T-cell (primary cell): ENCODE results near the gene TUT1. TPM values are rescaled to one million over a fixed set of nuclear protein-coding genes. Genes with fewer than 3 reads are reported as not detected.
"Not testable (repeated sequence)": the region's sequence is repeated elsewhere in the genome, so short reads cannot be mapped to it uniquely, and the experiment has no call there.

Experiments used
- ATAC-seq, 4 experiments: fragments of 200-7000 bp in 3 of 4; fragments of 150-1000 bp in 1 of 4; cut with Tn5 transposase; replicated peaks in 1 of 4; 1 replicate in 3 of 4; 2 replicates in 1 of 4; pipeline ENCODE4 v1.10.0; 2021; ENCODE audit warnings: moderate library complexity in 3 of 4, mild to moderate bottlenecking in 2 of 4, moderate number of reproducible peaks in 1 of 4
- CTCF ChIA-PET, 2 donors: fragments of 300-600 bp; sonication (Branson Sonifier 250); formaldehyde crosslinking; loops; one replicate each; lab custom pipeline; 2022; ENCODE audit warnings: antibody characterized with exemption in 2 of 2; lab: Charles Lee
- POLR2A ChIA-PET, 2 donors: fragments of 300-600 bp; sonication (Branson Sonifier 250); formaldehyde crosslinking; loops; one replicate each; lab custom pipeline; 2022; ENCODE audit warnings: antibody characterized with exemption in 2 of 2; lab: Charles Lee
- DNase-seq, 35 experiments: peaks; one replicate each; pipeline versions ENCODE4 v3.0.0 to v3.0.0-alpha.2; 2013 to 2023
- H3K27ac ChIP-seq: one replicate; pipeline ENCODE4 v1.5.1; 2013; ENCODE audit warnings: low read length
- H3K27me3 ChIP-seq, 2 experiments: replicated peaks in 1 of 2; 1 replicate in 1 of 2; 2 replicates in 1 of 2; pipeline versions ENCODE4 v1.6.1 to v1.7.0; 2013; ENCODE audit warnings: low read length in 1 of 2, mixed read lengths in 1 of 2; ENCODE audit not compliant: control insufficient read depth in 2 of 2, insufficient read depth in 2 of 2; ENCODE audit errors: extremely low read depth in 1 of 2
- H3K36me3 ChIP-seq, 2 donors: 1 replicate in 1 of 2; 2 replicates in 1 of 2; pipeline versions ENCODE4 v1.6.1 to v1.7.0; 2013; ENCODE audit warnings: low read length in 1 of 2; ENCODE audit not compliant: control insufficient read depth in 2 of 2, insufficient read depth in 1 of 2; ENCODE audit errors: extremely low read depth in 1 of 2
- H3K4me1 ChIP-seq, 2 experiments: 1 replicate in 1 of 2; 2 replicates in 1 of 2; pipeline versions ENCODE4 v1.6.1 to v1.7.0; 2013; ENCODE audit warnings: low read length in 2 of 2, mixed read lengths in 1 of 2; ENCODE audit not compliant: insufficient read depth in 2 of 2, control insufficient read depth in 1 of 2; ENCODE audit errors: extremely low read depth in 1 of 2
- H3K4me3 ChIP-seq, 2 donors: 1 replicate in 1 of 2; 2 replicates in 1 of 2; pipeline versions ENCODE4 v1.5.1 to v1.7.0; 2013; ENCODE audit warnings: mild to moderate bottlenecking in 2 of 2, low read length in 1 of 2, moderate library complexity in 1 of 2; ENCODE audit not compliant: control insufficient read depth in 1 of 2; ENCODE audit errors: extremely low read depth in 1 of 2
- H3K9me3 ChIP-seq: 2 replicates; pipeline ENCODE4 v1.7.0; 2013
- H3K27ac Mint-ChIP-seq, 2 donors: one replicate each; pipeline ENCODE4 v1.8.0; 2020 to 2021; ENCODE audit warnings: mild to moderate bottlenecking in 2 of 2, mixed read lengths in 2 of 2
- H3K27me3 Mint-ChIP-seq, 2 donors: one replicate each; pipeline ENCODE4 v1.8.0; 2021 to 2022; ENCODE audit warnings: mixed read lengths in 2 of 2
- H3K36me3 Mint-ChIP-seq: one replicate; pipeline ENCODE4 v1.8.0; 2021; ENCODE audit warnings: mixed read lengths
- H3K4me1 Mint-ChIP-seq, 3 donors: one replicate each; pipeline ENCODE4 v1.8.0; 2020 to 2022; ENCODE audit warnings: mixed read lengths in 3 of 3, mild to moderate bottlenecking in 1 of 3
- H3K4me3 Mint-ChIP-seq, 3 donors: one replicate each; pipeline ENCODE4 v1.8.0; 2020 to 2022; ENCODE audit warnings: mild to moderate bottlenecking in 3 of 3, mixed read lengths in 3 of 3, moderate library complexity in 3 of 3
- H3K9me3 Mint-ChIP-seq, 3 donors: one replicate each; pipeline ENCODE4 v1.8.0; 2020 to 2022; ENCODE audit warnings: mixed read lengths in 3 of 3
- WGBS: methylation state at CpG from one replicate; pipeline ENCODE4 v1.1.5; 2013; ENCODE audit warnings: missing lambda C conversion rate; ENCODE audit not compliant: insufficient coverage; 5-methylcytosine and 5-hydroxymethylcytosine counted together
- total RNA-seq, 35 experiments: library from RNA in 6 of 35; stranded (reverse) in 6 of 35; fragments of 120-200 nt in 1 of 35; gene quantifications; one replicate each; pipeline versions ENCODE4 v1.2.1 to v1.2.4 and lab custom pipeline; 2013 to 2026

Gene TUT1
- total RNA-seq, 5 donors from 2014 or later (not counting 1 experiment from before 2014, with no cell fraction given): 35.2 to 56.0 (median 42.9) TPM

- 17% methylated on average over 5 of the region's 8 CpGs for WGBS
- POLR2A ChIA-PET: interaction anchor here (0.7 to 1.5 kb wide), 4 partner anchors 29 to 233 kb away, joined by 6 to 9 read pairs (median 8); partner anchors contain the start of genes C11orf98 (in 1 of the 2), CSKMT (in 1 of the 2) and TUT1 (in 1 of the 2)
Measured at GRCh38 chr11:62621027-62621566, 29.8 kb upstream of the TUT1 start.

GRCh38 chr11:62616957-62617356 lies 25.6 kb upstream of the TUT1 start:
- H3K27ac Mint-ChIP-seq, H3K9me3 ChIP-seq, DNase-seq, ATAC-seq, POLR2A ChIA-PET, H3K9me3 Mint-ChIP-seq, H3K27me3 Mint-ChIP-seq, H3K27me3 ChIP-seq, H3K4me3 Mint-ChIP-seq, H3K4me3 ChIP-seq, H3K27ac ChIP-seq: not testable (repeated sequence)
- CTCF ChIA-PET: interaction anchor here in 1 of 2 donors (0.6 kb wide), 1 partner anchor 23 kb away, joined by 8 read pairs; no protein-coding TSS in a partner anchor
- Mint-ChIP-seq H3K4me1 (peaks cover 25 to 43% (median 35%) of the 10 kb centered on the region in 3 donors), H3K36me3 (peaks cover 11% of the 10 kb centered on the region)
- 95% methylated on average over 2 of the region's 14 CpGs for WGBS
- peaks cover 15 to 35% of the 10 kb centered on the region in 2 experiments for H3K4me1 ChIP-seq
- peaks cover 9 to 22% of the 10 kb centered on the region in 2 donors for H3K36me3 ChIP-seq

More at GRCh38 chr11:62621027-62621566, 29.8 kb upstream of the TUT1 start:
- Histone ChIP-seq H3K4me1 (peaks cover 15 to 27% of the 10 kb centered on the region in 2 experiments), H3K36me3 (peaks cover 6 to 25% of the 10 kb centered on the region in 2 donors), H3K27ac (peak overlapping the region; percentile 85), H3K27me3 (no peaks in the 10 kb centered on the region), H3K4me3 (peak overlapping the region; percentile 83 to 95), H3K9me3 (no peaks in the 10 kb centered on the region)
- Mint-ChIP-seq H3K27ac (peak overlapping the region; percentile 95 to 97), H3K9me3 (no peaks in the 10 kb centered on the region), H3K4me3 (peak overlapping the region; percentile 90 to 99 (median 94)), H3K36me3 (peaks cover 9% of the 10 kb centered on the region), H3K27me3 (no peaks in the 10 kb centered on the region), H3K4me1 (peaks cover 17 to 27% (median 24%) of the 10 kb centered on the region in 3 donors)
- DNase-seq: no peak
- CTCF ChIA-PET: interaction anchor here in 1 of 2 donors (0.5 to 2.3 kb wide), 8 partner anchors 9 to 198 kb away, joined by 3 to 17 read pairs (median 6); partner anchors contain the start of genes C11orf98, CSKMT and TUT1
- no peak for ATAC-seq

GRCh38 chr11:62615521-62615920 lies 24.2 kb upstream of the TUT1 start:
- Histone ChIP-seq H3K9me3 (no peaks in the 10 kb centered on the region), H3K27me3 (no peaks in the 10 kb centered on the region), H3K4me3 (no peak overlapping the region), H3K36me3 (peaks cover 9 to 26% of the 10 kb centered on the region in 2 donors), H3K4me1 (peaks cover 7 to 36% of the 10 kb centered on the region in 2 experiments), H3K27ac (no peak overlapping the region)
- Mint-ChIP-seq H3K4me3 (no peak overlapping the region), H3K9me3 (no peaks in the 10 kb centered on the region), H3K36me3 (peaks cover 12% of the 10 kb centered on the region), H3K27me3 (no peaks in the 10 kb centered on the region), H3K27ac (no peak overlapping the region), H3K4me1 (peaks cover 24 to 46% (median 39%) of the 10 kb centered on the region in 3 donors)
- CTCF ChIA-PET: no interaction called here
- no peak for ATAC-seq
- POLR2A ChIA-PET: interaction anchor here in 1 of 2 donors (0.6 kb wide), 1 partner anchor 1187 kb away, joined by 4 read pairs; no protein-coding TSS in a partner anchor
- DNase-seq: no peak
- 96% methylated on average over 4 of the region's 7 CpGs for WGBS

GRCh38 chr11:62614275-62614674 lies 23.0 kb upstream of the TUT1 start:
- DNase-seq: no peak
- CTCF ChIA-PET: interaction anchor here in 1 of 2 donors (1.4 kb wide), 1 partner anchor 23 kb away, joined by 5 read pairs; the partner anchor contains the start of gene TUT1

DNA sequence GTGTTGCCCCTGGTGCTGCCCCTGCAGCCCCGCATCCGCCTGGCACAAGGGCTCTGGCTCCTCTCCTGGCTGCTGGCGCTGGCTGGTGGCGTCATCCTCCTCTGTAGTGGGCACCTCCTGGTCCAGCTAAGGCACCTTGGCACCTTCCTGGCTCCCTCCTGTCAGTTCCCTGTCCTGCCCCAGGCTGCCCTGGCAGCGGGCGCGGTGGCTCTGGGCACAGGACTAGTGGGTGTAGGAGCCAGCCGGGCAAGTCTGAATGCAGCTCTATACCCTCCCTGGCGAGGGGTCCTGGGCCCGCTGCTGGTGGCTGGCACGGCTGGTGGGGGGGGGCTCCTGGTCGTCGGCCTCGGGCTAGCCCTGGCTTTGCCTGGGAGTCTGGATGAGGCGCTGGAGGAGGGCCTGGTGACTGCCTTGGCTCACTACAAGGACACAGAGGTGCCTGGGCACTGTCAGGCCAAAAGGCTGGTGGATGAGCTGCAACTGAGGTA lies 22.0 kb upstream of the TUT1 start:
- H3K4me1 ChIP-seq: peaks cover 3 to 50% of the 10 kb centered on the region in 2 experiments
- DNase-seq (no peak), ATAC-seq (peak in 1 of 4 experiments; percentile 2)
- peaks cover 23% of the 10 kb centered on the region for H3K36me3 Mint-ChIP-seq
- no peaks in the 10 kb centered on the region for H3K27me3 ChIP-seq
- peak overlapping the region in 1 of 2 donors; percentile 85 for H3K4me3 ChIP-seq
- no peaks in the 10 kb centered on the region for H3K9me3 Mint-ChIP-seq
- H3K27ac Mint-ChIP-seq: peak overlapping the region; percentile 84 to 94
- H3K36me3 ChIP-seq: peaks cover 9 to 48% of the 10 kb centered on the region in 2 donors
- no peaks in the 10 kb centered on the region for H3K9me3 ChIP-seq
- H3K4me3 Mint-ChIP-seq: peak overlapping the region in 1 of 3 donors; percentile 54
- WGBS: 86% methylated on average over 10 of the region's 15 CpGs
- POLR2A ChIA-PET: interaction anchor here in 1 of 2 donors (0.5 to 0.7 kb wide), 2 partner anchors 54 to 69 kb away, joined by 7 to 8 read pairs; no protein-coding TSS in a partner anchor
- CTCF ChIA-PET: interaction anchor here (0.6 to 1.4 kb wide), 5 partner anchors 9 to 52 kb away, joined by 3 to 6 read pairs (median 4); partner anchors contain the start of genes B3GAT3 (in 1 of the 2), C11orf98 (in 1 of the 2), CSKMT (in 1 of the 2) and TUT1 (in 1 of the 2)
- H3K27me3 Mint-ChIP-seq: no peaks in the 10 kb centered on the region
- H3K27ac ChIP-seq: peak overlapping the region; percentile 73
- H3K4me1 Mint-ChIP-seq: peaks cover 42 to 50% (median 46%) of the 10 kb centered on the region in 3 donors

More at GRCh38 chr11:62614275-62614674, 23.0 kb upstream of the TUT1 start:
- Mint-ChIP-seq H3K27ac (peak overlapping the region; percentile 82 to 94), H3K4me3 (peak overlapping the region in 2 of 3 donors; percentile 53 to 54), H3K27me3 (no peaks in the 10 kb centered on the region), H3K4me1 (peaks cover 35 to 47% (median 42%) of the 10 kb centered on the region in 3 donors), H3K36me3 (peaks cover 20% of the 10 kb centered on the region), H3K9me3 (no peaks in the 10 kb centered on the region)
- no peaks in the 10 kb centered on the region for H3K9me3 ChIP-seq
- POLR2A ChIA-PET: no interaction called here
- H3K27ac ChIP-seq: peak overlapping the region; percentile 6
- ATAC-seq: no peak
- H3K27me3 ChIP-seq: no peaks in the 10 kb centered on the region
- WGBS: 78% methylated on average over 6 of the region's 8 CpGs
- H3K4me1 ChIP-seq: peaks cover 5 to 41% of the 10 kb centered on the region in 2 experiments
- H3K36me3 ChIP-seq: peaks cover 9 to 39% of the 10 kb centered on the region in 2 donors
- no peak overlapping the region for H3K4me3 ChIP-seq
